Lower leg skin (tissue), 3 donors: ENCODE measurements around the gene GNAS.

ENCODE experiments used
- CTCF ChIP-seq, 3 donors: fragments of 450-650 bp; IDR thresholded peaks; one replicate each; pipeline ENCODE4 v1.5.1; 2016; ENCODE audit warnings: antibody characterized with exemption in 3 of 3, mild to moderate bottlenecking in 3 of 3, moderate library complexity in 2 of 3
- POLR2A ChIP-seq, 2 donors: fragments of 450-650 bp; IDR thresholded peaks; one replicate each; pipeline ENCODE4 v1.6.1; 2016 to 2017; ENCODE audit warnings: antibody characterized with exemption in 2 of 2, mild to moderate bottlenecking in 1 of 2, moderate library complexity in 1 of 2

DNA sequence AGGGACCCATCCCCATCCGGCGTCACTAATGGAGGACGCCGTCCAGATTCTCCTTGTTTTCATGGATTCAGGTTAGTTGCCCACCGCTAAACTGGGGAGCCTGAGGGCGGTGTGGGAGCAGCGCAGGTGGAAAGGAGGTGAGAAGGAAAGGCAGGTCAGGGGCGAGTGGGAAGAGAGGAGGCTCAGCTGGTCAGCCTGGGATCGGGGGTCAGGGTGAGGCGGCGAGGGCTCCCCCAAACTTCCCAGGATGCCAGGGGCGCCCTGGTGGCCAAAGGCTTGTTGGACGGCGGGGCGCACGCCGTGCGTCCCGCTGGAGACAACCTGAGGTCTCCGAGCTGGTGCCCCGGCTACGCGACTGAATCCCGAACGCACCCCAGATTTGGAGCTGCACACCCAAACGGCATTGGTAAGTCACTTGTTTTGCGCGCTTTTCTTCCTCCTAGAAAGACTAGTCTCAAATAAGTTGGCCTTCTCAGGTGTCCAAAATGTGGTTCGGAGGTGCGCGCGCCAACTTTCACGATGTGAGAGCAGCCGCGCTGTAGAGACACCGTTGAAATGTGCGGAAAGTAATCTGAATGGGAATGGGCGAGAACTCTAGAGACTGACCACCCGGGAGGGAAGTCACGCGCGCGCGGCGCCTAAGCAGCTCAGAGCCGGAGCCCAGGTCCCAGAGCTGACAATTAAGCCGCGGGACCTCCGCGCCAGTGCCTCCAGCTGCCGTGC, 11.5 kb upstream of the GNAS start:
- TF ChIP-seq CTCF (IDR thresholded peaks at IDR 0.05) (no peak), POLR2A (IDR thresholded peaks at IDR 0.05) (no peak)
